IMR-90 (cell line): ENCODE results near the gene ANKRD16. TPM values are rescaled to one million over a fixed set of nuclear protein-coding genes. Genes with fewer than 3 reads are reported as not detected.

Experiments
- ATAC-seq: fragments of 200-7000 bp; cut with Tn5 transposase; 2 replicates; pipeline ENCODE4 v1.9.1; 2020; ENCODE audit warnings: low read depth, mild to moderate bottlenecking, moderate library complexity
- BruUV-seq: library from RNA; stranded (reverse); fragments of 400-500 nt; replicated peaks from 2 replicates; lab custom pipeline; 2021; lab: Mats Ljungman, UMichigan
- CTCF ChIA-PET: fragments of 300-600 bp; formaldehyde crosslinking; extraction: SDS; loops from one replicate; lab custom pipeline; 2021; ENCODE audit warnings: antibody characterized with exemption; lab: Yijun Ruan, JAX
- POLR2A ChIA-PET: fragments of 300-600 bp; sonication (Branson Sonifier 250); formaldehyde crosslinking; loops from one replicate; lab custom pipeline; 2022; ENCODE audit warnings: antibody characterized with exemption; ENCODE audit not compliant: unreplicated experiment; lab: Charles Lee
- DNase-seq: peaks from one replicate; pipeline ENCODE4 v3.0.0; 2013
- H2AFZ ChIP-seq: replicated peaks from 2 replicates; pipeline ENCODE3; 2013; ENCODE audit warnings: low read length, mild to moderate bottlenecking; ENCODE audit not compliant: poor library complexity
- H2AK5ac ChIP-seq: 2 replicates; pipeline ENCODE4 v1.6.1; 2013; ENCODE audit warnings: low read depth, low read length, inconsistent platforms
- H2AK9ac ChIP-seq: replicated peaks from 2 replicates; pipeline ENCODE3; 2013; ENCODE audit warnings: mild to moderate bottlenecking, low read depth, low read length, moderate library complexity; ENCODE audit not compliant: poor library complexity
- H2BK120ac ChIP-seq: 2 replicates; pipeline ENCODE4 v1.6.1; 2013; ENCODE audit warnings: low read depth, low read length, inconsistent platforms
- H2BK15ac ChIP-seq: 3 replicates; pipeline ENCODE4 v1.6.1; 2013; ENCODE audit warnings: low read depth, low read length, inconsistent platforms
- H2BK20ac ChIP-seq: 2 replicates; pipeline ENCODE4 v1.6.1; 2013; ENCODE audit warnings: low read depth, mild to moderate bottlenecking, inconsistent platforms, low read length, moderate library complexity
- H2BK5ac ChIP-seq: 2 replicates; pipeline ENCODE4 v1.6.1; 2013; ENCODE audit warnings: mild to moderate bottlenecking, low read depth, low read length, inconsistent platforms; ENCODE audit not compliant: poor library complexity, severe bottlenecking
- H3K14ac ChIP-seq: replicated peaks from 2 replicates; pipeline ENCODE4 v1.6.1; 2013; ENCODE audit warnings: low read depth, low read length, inconsistent platforms
- H3K18ac ChIP-seq: 2 replicates; pipeline ENCODE4 v1.6.1; 2013; ENCODE audit warnings: low read depth, low read length, control low read depth
- H3K23ac ChIP-seq: 2 replicates; pipeline ENCODE4 v1.6.1; 2013; ENCODE audit warnings: low read depth, low read length, inconsistent platforms
- H3K27ac ChIP-seq: 2 replicates; pipeline ENCODE4 v1.5.1; 2013; ENCODE audit warnings: mild to moderate bottlenecking, control low read depth, low read length; ENCODE audit not compliant: insufficient read depth
- H3K27me3 ChIP-seq: 2 replicates; pipeline ENCODE4 v1.6.1; 2013; ENCODE audit warnings: low read length; ENCODE audit not compliant: control insufficient read depth, insufficient read depth
- H3K36me3 ChIP-seq: 2 replicates; pipeline ENCODE4 v1.6.1; 2013; ENCODE audit warnings: low read length, mixed read lengths; ENCODE audit not compliant: control insufficient read depth, insufficient read depth
- H3K4ac ChIP-seq: 2 replicates; pipeline ENCODE4 v1.6.1; 2013; ENCODE audit warnings: low read depth, low read length, inconsistent platforms
- H3K4me1 ChIP-seq: 2 replicates; pipeline ENCODE4 v1.6.1; 2013; ENCODE audit warnings: low read length, mixed read lengths; ENCODE audit not compliant: control insufficient read depth, insufficient read depth
- H3K4me2 ChIP-seq: 2 replicates; pipeline ENCODE4 v1.6.1; 2013; ENCODE audit warnings: low read depth, mild to moderate bottlenecking, control low read depth, low read length, moderate library complexity
- H3K4me3 ChIP-seq: 2 replicates; pipeline ENCODE4 v1.5.1; 2013; ENCODE audit warnings: low read depth, mild to moderate bottlenecking, control low read depth, low read length, moderate library complexity; ENCODE audit not compliant: insufficient read depth
- H3K56ac ChIP-seq: 2 replicates; pipeline ENCODE4 v1.6.1; 2013; ENCODE audit warnings: low read length, inconsistent platforms; ENCODE audit not compliant: insufficient read depth; ENCODE audit errors: extremely low read depth
- H3K79me1 ChIP-seq, 2 experiments: 2 replicates each; pipeline ENCODE4 v1.6.1; 2013; ENCODE audit warnings: low read length in 2 of 2, inconsistent platforms in 1 of 2, low read depth in 1 of 2
- H3K9ac ChIP-seq: 2 replicates; pipeline ENCODE4 v1.6.1; 2013; ENCODE audit warnings: low read depth, low read length, control low read depth
- H3K9me1 ChIP-seq: 2 replicates; pipeline ENCODE4 v1.6.1; 2013; ENCODE audit warnings: low read length, inconsistent platforms; ENCODE audit not compliant: insufficient read depth
- H3K9me3 ChIP-seq: 2 replicates; pipeline ENCODE4 v1.6.1; 2013; ENCODE audit warnings: low read length; ENCODE audit not compliant: control insufficient read depth, insufficient read depth
- H4K20me1 ChIP-seq: 2 replicates; pipeline ENCODE4 v1.6.1; 2013; ENCODE audit warnings: low read length, inconsistent platforms; ENCODE audit not compliant: insufficient read depth
- H4K5ac ChIP-seq: 2 replicates; pipeline ENCODE4 v1.6.1; 2013; ENCODE audit warnings: mild to moderate bottlenecking, low read depth, low read length, control low read depth
- H4K8ac ChIP-seq, 2 experiments: 2 replicates each; pipeline ENCODE4 v1.6.1; 2013; ENCODE audit warnings: low read depth in 2 of 2, low read length in 2 of 2, control low read depth in 1 of 2, inconsistent platforms in 1 of 2
- H4K91ac ChIP-seq: 2 replicates; pipeline ENCODE4 v1.6.1; 2013; ENCODE audit warnings: low read depth, low read length, inconsistent platforms; ENCODE audit not compliant: insufficient read depth
- MAFK ChIP-seq: IDR thresholded peaks from 2 replicates; pipeline ENCODE4 v1.6.1; 2012; ENCODE audit warnings: low read depth, low read length, improper control_type of control experiment
- WGBS, 2 experiments: methylation state at CpG; one replicate each; pipeline versions ENCODE4 v1.1.5 to v1.1.7; 2013; ENCODE audit warnings: missing lambda C conversion rate in 2 of 2; ENCODE audit not compliant: insufficient read length in 1 of 2; ENCODE audit errors: extremely low coverage in 2 of 2; 5-methylcytosine and 5-hydroxymethylcytosine counted together
- dilution Hi-C: fragments of 300-500 bp; cut with HindIII; formaldehyde crosslinking; loops from one replicate; pipeline ENCODE4 v1.14.3; 2018; ENCODE audit warnings: low sequenced_read_pairs; ENCODE audit not compliant: unreplicated experiment
- in situ Hi-C: fragments of 300-500 bp; cut with MboI; formaldehyde crosslinking; loops from 3 replicates; pipeline ENCODE4 v1.14.3; 2019; ENCODE audit warnings: low sequenced_read_pairs, inconsistent platforms, mixed read lengths
- intact Hi-C: fragments of 100-400 bp; cut with micrococcal nuclease; formaldehyde crosslinking; loops from 2 replicates; pipeline ENCODE4 v1.10.0; 2022
- polyA plus RNA-seq, 3 experiments: library from polyadenylated mRNA; depleted of rRNA; stranded (reverse); fragments of >200 nt; gene quantifications; 2 replicates each; pipeline ENCODE4 v1.2.3, GENCODE V29; 2012; ENCODE audit warnings: low replicate concordance in 1 of 3
- total RNA-seq: library from RNA; depleted of rRNA; stranded (reverse); fragments of >200 nt; gene quantifications from 2 replicates; pipeline ENCODE4 v1.2.3, GENCODE V29; 2012

The ANKRD16 gene
- total and polyA plus RNA-seq, 2 of the 4 experiments (the other 2 are of a cell fraction): 5.1 to 5.7 TPM

- in situ Hi-C loops (loop anchor here (25.0 kb wide), 2 partner anchors 394 to 1019 kb away; partner anchors contain the start of gene AKR1E2), intact Hi-C loops (no loop called here), dilution Hi-C loops (no loop called here)
- Histone ChIP-seq H4K20me1 (no peaks in the 10 kb centered on the region), H2BK5ac (no peak overlapping the region), H3K4me2 (no peak overlapping the region), H3K27ac (no peak overlapping the region), H4K91ac (no peak overlapping the region), H3K27me3 (no peaks in the 10 kb centered on the region), H4K8ac (no peak overlapping the region), H3K4ac (no peak overlapping the region), H2AFZ (no peak overlapping the region), H3K4me1 (peaks cover 2% of the 10 kb centered on the region; the same call in 1 of the 2 replicates), H2BK15ac (no peak overlapping the region), H3K18ac (no peak overlapping the region), H3K23ac (no peak overlapping the region), H3K9ac (no peak overlapping the region), H3K36me3 (no peaks in the 10 kb centered on the region), H2AK9ac (no peak overlapping the region), H3K56ac (no peak overlapping the region), H3K9me1 (0 out of 2 replicates have a peak, but pooled peaks cover 3% of the 10 kb centered on the region), H4K5ac (no peak overlapping the region), H3K4me3 (no peak overlapping the region), H2AK5ac (no peak overlapping the region), H2BK20ac (no peak overlapping the region), H3K9me3 (no peaks in the 10 kb centered on the region), H3K79me1 (no peaks in the 10 kb centered on the region), H2BK120ac (no peak overlapping the region), H3K14ac (no peak overlapping the region)
- no TSS peak for BruUV-seq
- POLR2A ChIA-PET: no interaction called here
- CTCF ChIA-PET: no interaction called here
- 61% methylated on average over 11 of the region's 18 CpGs; no CpG with 5 or more reads in 1 of the 2 experiments for WGBS, 2 experiments
- DNase-seq (no peak), ATAC-seq (no peak)
- TF ChIP-seq MAFK: no peak
Observed at GRCh38 chr10:5855979-5856700, 33.6 kb downstream of the ANKRD16 start.
